Measurements from ENCODE around the gene HOXB13.

The HOXB13 gene

GRCh38 chr17:48737330-48738043 lies 8.9 kb upstream of the HOXB13 start:
- TF ChIP-seq, protein P1, sequence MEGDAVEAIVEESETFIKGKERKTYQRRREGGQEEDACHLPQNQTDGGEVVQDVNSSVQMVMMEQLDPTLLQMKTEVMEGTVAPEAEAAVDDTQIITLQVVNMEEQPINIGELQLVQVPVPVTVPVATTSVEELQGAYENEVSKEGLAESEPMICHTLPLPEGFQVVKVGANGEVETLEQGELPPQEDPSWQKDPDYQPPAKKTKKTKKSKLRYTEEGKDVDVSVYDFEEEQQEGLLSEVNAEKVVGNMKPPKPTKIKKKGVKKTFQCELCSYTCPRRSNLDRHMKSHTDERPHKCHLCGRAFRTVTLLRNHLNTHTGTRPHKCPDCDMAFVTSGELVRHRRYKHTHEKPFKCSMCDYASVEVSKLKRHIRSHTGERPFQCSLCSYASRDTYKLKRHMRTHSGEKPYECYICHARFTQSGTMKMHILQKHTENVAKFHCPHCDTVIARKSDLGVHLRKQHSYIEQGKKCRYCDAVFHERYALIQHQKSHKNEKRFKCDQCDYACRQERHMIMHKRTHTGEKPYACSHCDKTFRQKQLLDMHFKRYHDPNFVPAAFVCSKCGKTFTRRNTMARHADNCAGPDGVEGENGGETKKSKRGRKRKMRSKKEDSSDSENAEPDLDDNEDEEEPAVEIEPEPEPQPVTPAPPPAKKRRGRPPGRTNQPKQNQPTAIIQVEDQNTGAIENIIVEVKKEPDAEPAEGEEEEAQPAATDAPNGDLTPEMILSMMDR (IDR thresholded peaks at IDR 0.05; ENCODE audit: low read depth, low read length), result no peak
- TF ChIP-seq EZH2phosphoT487 (IDR thresholded peaks at IDR 0.05; ENCODE audit: low read depth), result no peak
- Histone ChIP-seq H4K20me1 (ENCODE audit: insufficient read depth, low read length) (no peaks in the 10 kb centered on the region), H3K36me3 (replicated peaks; ENCODE audit: low read depth, low read length) (no peaks in the 10 kb centered on the region), H3K9ac (ENCODE audit: low read length) (no peak overlapping the region), H3K4me3 (ENCODE audit: low read length) (no peak overlapping the region), H3K4me1 (ENCODE audit: low read length) (no peaks in the 10 kb centered on the region), H3K9me3 (ENCODE audit: insufficient read depth, low read length) (no peaks in the 10 kb centered on the region), H2AFZ (ENCODE audit: low read depth, low read length) (no peak overlapping the region), H3K4me2 (ENCODE audit: low read length) (no peak overlapping the region), H3K27ac (ENCODE audit: low read length) (no peak overlapping the region), H3K79me2 (ENCODE audit: low read length) (no peaks in the 10 kb centered on the region), H3K27me3 (ENCODE audit: low read depth, low read length) (peaks cover 45% of the 10 kb centered on the region)

DNA sequence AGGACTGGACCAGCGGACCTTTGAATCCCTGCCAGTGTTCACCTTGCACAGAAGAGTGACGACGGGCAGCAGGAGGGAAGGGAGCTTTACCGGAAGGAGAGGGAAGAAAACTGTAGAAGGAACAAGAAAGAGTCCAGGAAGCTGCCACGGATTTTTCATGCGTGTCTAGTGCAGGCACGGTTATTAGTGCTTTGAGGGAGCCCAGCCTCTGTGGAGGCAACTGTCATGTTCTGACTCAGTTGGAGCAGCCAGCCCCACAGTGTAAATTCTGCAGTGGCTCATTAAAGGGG lies 6.5 kb upstream of the HOXB13 start:
- H3K4me3 ChIP-seq (ENCODE audit: low read length), result no peak overlapping the region
- H3K79me2 ChIP-seq (ENCODE audit: low read length), result no peaks in the 10 kb centered on the region
- H3K36me3 ChIP-seq (replicated peaks; ENCODE audit: low read depth, low read length), result no peaks in the 10 kb centered on the region
- H3K9ac ChIP-seq (ENCODE audit: low read length), result no peak overlapping the region
- H3K27ac ChIP-seq (ENCODE audit: low read length), result no peak overlapping the region
- no peak overlapping the region for H3K4me2 ChIP-seq (ENCODE audit: low read length)
- peaks cover 1% of the 10 kb centered on the region; the same call in 1 of the 2 replicates for H3K4me1 ChIP-seq (ENCODE audit: low read length)
- H3K27me3 ChIP-seq (ENCODE audit: low read depth, low read length), result peaks cover 38% of the 10 kb centered on the region
- TF ChIP-seq, protein P1 (IDR thresholded peaks at IDR 0.05; ENCODE audit: low read depth, low read length), result no peak
- no peak for TF ChIP-seq EZH2phosphoT487 (IDR thresholded peaks at IDR 0.05; ENCODE audit: low read depth)
- H4K20me1 ChIP-seq (ENCODE audit: insufficient read depth, low read length), result no peaks in the 10 kb centered on the region
- no peak overlapping the region for H2AFZ ChIP-seq (ENCODE audit: low read depth, low read length)
- no peaks in the 10 kb centered on the region for H3K9me3 ChIP-seq (ENCODE audit: insufficient read depth, low read length)

DNA sequence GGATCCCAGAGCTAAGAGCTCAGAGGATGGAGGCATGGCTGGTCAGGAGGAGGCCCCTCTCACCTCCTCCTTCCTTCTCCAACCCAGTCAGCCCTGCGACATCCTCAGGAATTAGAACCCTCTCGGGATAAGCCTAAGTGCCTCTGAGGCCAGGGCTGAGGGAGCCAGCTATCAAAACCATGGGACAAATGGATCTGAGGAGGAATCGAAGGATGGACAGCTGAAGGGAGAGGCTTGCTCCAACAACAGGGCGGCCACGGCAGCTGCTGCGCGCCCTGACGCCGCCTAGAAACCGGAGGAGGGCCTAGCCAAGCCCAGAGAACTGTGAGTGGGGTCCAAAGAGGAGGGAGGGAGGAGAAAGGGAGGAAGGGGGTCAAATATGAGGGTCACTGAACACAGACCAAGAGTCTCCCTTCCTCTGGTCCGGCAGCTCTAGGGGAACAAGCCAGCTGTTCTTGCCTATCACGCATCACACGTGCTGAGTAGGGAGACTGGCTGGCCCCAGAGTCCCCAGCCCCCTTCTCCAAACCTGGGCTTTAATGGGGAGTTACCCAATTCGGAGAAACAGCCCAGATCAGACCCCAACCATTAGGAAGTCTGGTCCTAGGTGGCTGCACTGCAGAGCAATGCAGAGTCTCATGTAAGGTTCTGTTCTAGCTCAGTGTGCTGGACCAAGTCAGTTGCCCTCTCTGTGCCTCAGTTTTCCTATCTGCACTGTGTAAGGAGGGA lies 5.9 kb upstream of the HOXB13 start:
- Histone ChIP-seq H3K36me3 (replicated peaks; ENCODE audit: low read depth, low read length) (no peaks in the 10 kb centered on the region), H3K4me3 (ENCODE audit: low read length) (no peak overlapping the region), H3K27me3 (ENCODE audit: low read depth, low read length) (peaks cover 40% of the 10 kb centered on the region), H3K4me2 (ENCODE audit: low read length) (no peak overlapping the region), H4K20me1 (ENCODE audit: insufficient read depth, low read length) (no peaks in the 10 kb centered on the region), H2AFZ (ENCODE audit: low read depth, low read length) (no peak overlapping the region), H3K9ac (ENCODE audit: low read length) (no peak overlapping the region), H3K79me2 (ENCODE audit: low read length) (no peaks in the 10 kb centered on the region), H3K9me3 (ENCODE audit: insufficient read depth, low read length) (no peaks in the 10 kb centered on the region), H3K27ac (ENCODE audit: low read length) (no peak overlapping the region), H3K4me1 (ENCODE audit: low read length) (peaks cover 6% of the 10 kb centered on the region; the same call in 1 of the 2 replicates)
- TF ChIP-seq, protein P1 (IDR thresholded peaks at IDR 0.05; ENCODE audit: low read depth, low read length), result no peak
- TF ChIP-seq EZH2phosphoT487 (IDR thresholded peaks at IDR 0.05; ENCODE audit: low read depth), result no peak

DNA sequence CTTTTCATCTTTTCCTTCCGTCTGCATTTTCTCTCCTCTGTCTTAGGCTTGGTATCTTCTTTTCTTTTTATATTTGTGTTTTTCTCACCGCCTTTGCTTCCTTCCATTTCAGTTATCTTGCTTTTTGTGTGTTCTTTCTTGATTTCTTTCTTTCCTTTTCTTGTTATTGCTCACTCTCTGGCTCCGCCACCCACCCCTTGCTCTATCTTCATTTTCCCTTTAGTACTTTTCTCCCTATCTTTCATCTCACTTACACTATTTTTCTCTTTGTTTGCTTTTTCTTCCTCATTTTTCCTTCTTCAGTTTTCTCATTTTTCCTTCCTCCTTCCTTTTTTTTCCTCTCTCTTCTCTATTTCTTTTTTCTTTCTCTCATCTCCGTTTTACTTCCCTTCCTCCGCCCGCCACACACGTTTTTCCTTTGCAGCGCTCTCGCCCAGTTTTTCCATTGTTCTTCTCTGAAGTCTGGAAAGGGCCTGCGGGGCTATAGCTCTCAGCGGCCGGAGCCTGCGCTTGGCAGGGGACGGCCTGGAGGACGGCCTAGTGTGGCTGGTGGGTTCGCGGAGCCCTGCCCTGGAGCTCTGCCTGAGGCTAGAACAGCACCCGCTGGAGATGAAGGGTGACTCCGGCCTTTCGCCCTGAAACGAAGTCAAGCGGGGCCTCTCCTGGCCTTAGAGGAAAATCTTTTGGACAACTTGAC lies 5.2 kb upstream of the HOXB13 start:
- H3K4me3 ChIP-seq (ENCODE audit: low read length), result no peak overlapping the region
- H3K36me3 ChIP-seq (replicated peaks; ENCODE audit: low read depth, low read length), result no peaks in the 10 kb centered on the region
- no peak overlapping the region for H3K9ac ChIP-seq (ENCODE audit: low read length)
- TF ChIP-seq EZH2phosphoT487 (IDR thresholded peaks at IDR 0.05; ENCODE audit: low read depth), result no peak
- TF ChIP-seq, protein P1 (IDR thresholded peaks at IDR 0.05; ENCODE audit: low read depth, low read length), result no peak
- no peaks in the 10 kb centered on the region for H3K9me3 ChIP-seq (ENCODE audit: insufficient read depth, low read length)
- H3K4me1 ChIP-seq (ENCODE audit: low read length), result peaks cover 9% of the 10 kb centered on the region; the same call in 1 of the 2 replicates
- H3K79me2 ChIP-seq (ENCODE audit: low read length), result no peaks in the 10 kb centered on the region
- H3K27ac ChIP-seq (ENCODE audit: low read length), result no peak overlapping the region
- H2AFZ ChIP-seq (ENCODE audit: low read depth, low read length), result no peak overlapping the region
- peaks cover 41% of the 10 kb centered on the region for H3K27me3 ChIP-seq (ENCODE audit: low read depth, low read length)
- H4K20me1 ChIP-seq (ENCODE audit: insufficient read depth, low read length), result no peaks in the 10 kb centered on the region
- no peak overlapping the region for H3K4me2 ChIP-seq (ENCODE audit: low read length)

Data from OCI-LY3 (cell line).